Activated T-cell treated with anti-CD3 and anti-CD28 coated beads, Interleukin-2, amount 50 U/mL, for 48 hours (primary cell): ENCODE measurements around the gene RPE.

Experiments
- DNase-seq, 2 experiments: peaks; one replicate each; pipeline ENCODE4 v3.0.0-alpha.2; 2020

RPE gene

DNA sequence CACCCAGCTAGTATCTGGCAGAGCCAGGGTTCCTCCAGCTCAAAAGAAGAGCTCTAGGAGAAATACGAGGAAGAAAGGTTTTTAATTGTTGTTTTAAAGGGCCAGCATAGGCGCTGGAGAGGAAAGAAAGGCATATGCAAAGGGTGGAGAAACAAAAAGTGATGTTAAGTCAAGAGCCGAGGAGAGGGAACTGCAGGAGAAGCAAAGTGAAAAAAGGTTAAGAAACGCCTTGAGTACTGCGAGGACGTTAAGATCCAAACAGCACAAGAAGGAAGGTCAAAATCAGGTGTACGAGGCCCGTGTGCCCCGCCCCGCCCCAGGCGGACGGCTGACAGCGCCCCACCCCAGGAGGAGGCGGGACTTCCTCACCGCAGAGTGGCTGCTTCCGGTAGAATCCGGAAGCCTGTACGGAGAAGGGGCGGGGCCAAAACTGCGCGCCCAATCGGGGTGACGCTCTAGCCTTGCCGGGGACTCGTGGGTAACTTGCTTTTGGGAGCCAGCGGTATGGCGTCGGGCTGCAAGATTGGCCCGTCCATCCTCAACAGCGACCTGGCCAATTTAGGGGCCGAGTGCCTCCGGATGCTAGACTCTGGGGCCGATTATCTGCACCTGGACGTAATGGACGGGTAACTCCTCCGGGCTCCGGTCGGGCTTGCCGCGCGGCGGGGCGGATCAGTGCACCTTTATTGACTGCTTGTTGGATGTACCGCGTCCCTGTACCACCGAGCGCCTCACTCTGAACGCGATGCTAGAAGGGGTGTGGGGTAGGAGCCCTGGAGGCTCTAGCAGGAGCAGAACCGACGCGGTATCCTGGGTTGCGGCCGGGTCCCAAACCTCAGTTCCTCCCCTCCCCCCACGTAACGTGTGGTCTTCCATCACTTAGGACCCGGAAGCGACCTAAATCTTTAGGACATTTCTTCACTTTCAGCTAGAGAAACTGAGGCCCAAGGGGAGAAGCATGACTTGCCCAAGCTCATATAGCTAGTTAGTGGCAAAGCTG is at the start of gene RPE:
Gene RPE (plus strand): TSS at position 481 of the 1,000 bp plus-strand sequence. CDS start 24 bp downstream, at position 505.
- DNase-seq = peak; percentile 98 to 99

DNA sequence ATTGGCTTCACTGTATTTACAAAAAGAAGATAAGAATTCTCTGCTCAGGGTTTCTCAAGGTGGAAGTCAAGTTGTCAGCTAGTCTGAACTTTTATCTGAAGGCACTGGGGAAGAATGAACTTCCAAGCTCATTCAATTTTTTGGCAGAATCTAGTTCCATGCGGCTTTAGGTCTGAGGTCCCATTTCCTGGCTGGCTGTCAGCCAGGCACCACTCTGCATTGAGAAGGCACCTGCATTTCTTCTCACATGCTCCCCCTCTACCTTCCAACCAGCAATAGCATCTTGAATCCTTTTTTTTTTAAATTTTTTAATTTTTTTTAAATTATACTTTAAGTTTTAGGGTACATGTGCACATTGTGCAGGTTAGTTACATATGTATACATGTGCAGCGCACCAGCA is 46.2 kb upstream of the RPE start:
- DNase-seq = no peak

DNA sequence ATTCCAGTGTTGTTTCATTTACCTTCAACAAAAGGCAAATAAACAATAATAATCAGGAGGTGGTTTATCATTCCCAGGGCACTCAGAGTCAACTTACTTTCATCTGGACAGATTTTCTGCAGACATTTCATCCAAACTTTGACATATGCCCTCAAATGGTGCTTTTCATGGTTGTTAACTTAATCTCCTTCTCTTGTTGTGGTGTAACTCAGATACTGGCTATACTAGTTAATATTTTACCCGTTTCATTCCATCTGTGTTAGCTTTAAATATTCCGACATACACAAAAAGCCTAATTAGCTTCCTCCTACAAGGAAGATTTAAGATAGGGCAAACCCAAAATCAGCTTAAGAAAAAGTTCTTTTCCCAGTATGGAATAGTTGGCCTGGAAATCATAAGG is 44.4 kb upstream of the RPE start:
- no peak for DNase-seq

DNA sequence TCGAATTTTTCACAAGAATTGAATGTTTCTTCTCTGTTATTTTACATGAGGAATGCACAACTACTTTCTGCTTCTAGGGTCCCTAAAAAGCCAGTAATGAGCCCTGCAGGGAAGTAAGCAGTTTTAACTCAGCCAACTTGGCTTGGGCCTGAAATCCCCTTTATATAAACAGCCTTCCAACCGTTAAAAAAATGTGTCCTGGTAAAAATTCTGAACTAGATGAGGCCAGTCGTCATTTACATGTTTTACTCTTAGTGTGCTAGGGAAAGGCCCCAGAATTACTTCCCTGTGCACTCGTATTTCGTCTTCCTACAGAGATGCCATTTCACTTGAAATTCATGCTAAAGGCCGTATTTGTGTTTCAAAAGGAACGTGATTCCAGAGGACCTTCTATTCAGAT is 42.4 kb upstream of the RPE start:
- no peak for DNase-seq

DNA sequence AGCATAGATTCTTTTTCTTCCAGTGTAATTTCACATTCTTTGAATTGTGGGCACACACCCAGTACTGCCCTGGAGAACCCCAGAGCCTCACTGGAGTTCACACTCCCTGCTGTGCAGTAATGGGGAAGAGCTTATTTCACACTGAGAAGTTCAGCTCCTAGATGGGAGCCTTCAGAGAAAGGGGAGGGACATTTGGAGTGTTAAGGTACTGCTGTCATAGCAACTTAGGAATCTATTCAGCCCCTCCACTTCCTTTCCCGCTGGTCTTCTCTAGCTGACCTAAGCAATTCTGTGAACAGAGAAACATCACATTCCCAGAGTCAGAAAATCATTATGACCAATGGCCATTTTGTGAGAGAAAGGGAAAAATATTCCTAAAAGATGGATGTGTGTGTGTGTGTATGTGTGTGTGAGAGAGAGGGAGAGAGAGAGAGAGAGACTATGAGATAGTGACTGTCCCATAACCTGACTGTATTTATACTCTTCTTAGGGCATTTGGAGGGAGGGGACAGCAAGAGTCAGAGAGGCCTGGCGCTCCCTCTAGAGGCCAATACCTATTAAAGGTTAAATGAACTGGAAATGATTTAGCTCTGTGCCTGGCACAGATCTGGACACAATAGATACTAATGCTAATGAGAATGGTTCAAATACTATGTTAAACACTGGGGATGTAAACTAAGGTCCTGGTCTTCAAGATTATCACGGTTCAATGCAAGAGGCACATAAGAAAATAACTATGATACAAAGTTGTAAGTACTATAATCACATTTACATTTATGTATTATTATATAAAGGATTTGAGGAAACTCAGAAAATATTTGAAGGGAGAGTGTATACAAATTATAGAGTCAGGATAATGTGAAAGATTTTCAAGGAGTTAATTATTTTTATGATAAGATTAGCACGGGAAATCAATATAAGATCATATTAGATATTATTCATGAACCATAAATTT is 41.5 kb upstream of the RPE start:
- peak; percentile 21 to 46 for DNase-seq

DNA sequence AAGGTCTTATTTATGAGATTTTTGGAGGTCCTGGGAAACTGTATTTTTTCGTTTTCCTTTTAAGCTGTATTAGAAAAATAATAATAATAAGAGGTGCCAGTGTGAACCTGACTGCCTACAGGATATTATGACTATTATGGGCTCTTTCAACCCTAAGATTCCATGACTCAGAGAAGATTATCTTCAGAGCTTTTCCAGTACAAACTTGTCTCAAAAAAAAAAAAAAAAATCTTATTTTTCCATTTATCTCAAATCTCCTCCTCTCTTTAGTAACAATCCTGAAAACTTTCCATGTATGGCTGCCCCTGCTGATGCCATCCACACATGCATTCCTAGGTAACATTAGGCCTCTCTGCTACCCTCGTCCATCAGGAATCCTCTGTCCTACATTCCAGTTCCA is 36.7 kb upstream of the RPE start:
- no peak for DNase-seq

DNA sequence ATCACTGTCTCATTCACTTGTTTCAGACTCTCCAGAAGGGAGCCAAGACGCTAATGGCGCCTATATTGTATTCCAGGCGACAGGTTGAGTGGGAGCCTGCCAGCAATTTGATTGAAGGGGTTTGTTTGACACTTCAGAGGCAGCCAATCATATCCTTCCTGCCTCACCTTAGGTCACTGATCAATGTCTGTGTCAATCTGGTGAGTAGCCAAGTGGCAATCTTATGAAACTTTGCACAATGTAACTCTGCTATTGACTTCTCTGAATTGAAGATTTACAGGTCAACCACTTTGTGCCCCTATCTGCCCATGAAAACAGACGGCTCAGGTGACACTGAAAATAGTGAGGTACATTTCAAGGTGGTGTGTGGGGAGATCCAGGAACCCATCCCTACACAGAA is 32.7 kb upstream of the RPE start:
- no peak for DNase-seq

DNA sequence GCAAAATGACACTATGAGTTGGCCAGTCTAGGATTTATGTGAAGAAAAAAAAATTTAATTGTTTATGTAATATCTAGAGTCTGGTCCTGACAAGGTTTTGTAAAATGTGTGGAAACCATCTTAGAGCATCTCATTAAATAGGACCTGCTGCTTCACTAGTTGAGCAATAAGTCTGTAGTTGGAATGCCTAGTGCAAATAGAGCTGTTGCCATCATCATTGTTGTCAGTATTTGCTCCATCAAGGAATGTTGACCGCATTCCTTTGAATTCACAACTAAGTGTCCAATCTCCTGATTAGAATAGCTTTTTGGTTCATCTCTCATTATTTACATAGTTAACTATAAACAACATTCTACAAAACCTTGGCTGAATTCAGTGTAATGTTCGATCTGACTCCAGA is 32.2 kb upstream of the RPE start:
- no peak for DNase-seq

DNA sequence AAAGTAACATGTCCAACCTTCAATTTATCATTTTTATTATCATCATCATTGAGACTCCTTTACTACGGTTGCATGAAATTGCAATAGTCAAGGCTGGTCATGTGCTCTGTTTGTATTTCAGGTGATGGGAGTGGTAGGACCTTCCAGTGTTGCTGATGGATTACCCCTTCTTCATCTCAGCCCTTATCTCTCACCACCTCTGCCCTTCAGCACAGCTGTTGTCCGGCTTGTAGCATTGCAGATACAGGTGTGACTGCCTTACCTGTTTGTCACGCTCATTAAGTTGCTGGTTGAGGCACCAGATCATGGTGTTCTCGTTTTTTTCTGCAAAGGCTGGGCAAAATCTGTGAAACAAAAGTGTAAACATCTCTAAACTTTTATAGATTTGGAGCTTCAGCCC is 31.7 kb upstream of the RPE start:
- DNase-seq = no peak

DNA sequence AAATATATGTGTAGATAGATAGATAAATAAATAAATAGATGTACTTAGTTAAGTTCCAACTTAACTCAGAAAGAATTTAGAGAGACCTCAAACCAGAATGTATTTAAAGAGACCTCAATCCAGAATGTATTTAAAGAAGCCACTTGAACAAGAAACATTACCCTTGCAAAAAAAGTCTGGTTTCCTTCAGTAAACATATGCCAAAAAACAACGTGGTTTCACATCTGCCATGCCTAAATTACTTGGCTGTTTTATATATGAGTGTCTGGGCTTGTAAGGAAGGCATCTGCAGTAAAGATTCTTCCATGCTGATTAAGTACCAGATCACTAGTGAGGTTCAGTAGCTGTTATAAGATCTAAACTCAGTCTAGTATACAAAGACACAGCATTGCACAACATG is 29.1 kb upstream of the RPE start:
- no peak for DNase-seq

DNA sequence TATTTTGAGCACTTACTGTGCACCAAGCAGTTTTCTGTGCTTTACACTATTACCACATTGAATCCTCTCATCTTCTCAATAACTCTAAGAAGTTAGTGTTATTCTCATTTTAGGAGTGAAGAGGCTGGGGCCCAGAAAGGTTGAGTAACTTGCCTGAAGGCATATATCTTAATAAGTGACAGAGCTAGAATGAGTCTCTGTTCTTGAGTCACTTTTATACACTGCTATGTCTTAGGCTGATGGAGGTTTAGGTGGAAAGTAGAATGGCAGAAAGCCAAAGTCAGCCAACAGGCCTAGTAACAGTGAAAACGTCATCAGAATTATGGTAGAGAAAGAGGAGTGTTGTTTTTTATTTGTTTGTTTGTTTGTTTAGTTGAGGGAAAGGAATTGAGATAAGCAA is 27.9 kb upstream of the RPE start:
- no peak for DNase-seq

DNA sequence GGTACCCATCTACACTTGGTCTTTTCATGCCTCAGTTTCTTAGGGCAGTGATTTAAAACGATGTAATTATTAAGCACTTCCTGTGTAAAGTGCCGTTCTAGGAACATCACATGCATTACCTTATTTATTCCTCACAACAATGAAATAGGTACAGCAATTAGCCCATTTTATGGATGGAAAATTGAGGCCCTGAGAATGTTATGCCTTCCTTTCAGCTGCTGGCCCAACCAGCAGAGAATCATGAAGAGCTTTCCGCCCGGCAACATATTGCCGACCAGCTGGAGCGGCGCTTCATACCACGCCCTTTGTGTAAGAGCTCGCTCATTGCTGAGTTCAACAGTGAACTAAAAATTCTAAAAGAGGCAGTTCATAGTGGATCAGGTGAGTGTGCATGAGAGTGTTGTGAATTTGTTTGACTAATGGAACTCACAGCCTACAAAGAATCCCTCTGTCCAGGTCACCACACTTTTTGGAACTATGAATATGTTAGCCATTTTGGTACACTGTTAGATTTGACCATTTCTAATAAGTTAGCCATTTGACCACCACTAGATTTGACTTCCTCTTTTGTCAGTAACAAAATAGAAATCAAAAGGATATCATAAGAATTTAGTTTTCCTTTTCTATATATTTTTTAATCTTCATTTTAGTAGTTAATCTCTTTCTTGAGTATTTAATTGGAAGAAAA is 25.6 kb upstream of the RPE start:
- DNase-seq = no peak

DNA sequence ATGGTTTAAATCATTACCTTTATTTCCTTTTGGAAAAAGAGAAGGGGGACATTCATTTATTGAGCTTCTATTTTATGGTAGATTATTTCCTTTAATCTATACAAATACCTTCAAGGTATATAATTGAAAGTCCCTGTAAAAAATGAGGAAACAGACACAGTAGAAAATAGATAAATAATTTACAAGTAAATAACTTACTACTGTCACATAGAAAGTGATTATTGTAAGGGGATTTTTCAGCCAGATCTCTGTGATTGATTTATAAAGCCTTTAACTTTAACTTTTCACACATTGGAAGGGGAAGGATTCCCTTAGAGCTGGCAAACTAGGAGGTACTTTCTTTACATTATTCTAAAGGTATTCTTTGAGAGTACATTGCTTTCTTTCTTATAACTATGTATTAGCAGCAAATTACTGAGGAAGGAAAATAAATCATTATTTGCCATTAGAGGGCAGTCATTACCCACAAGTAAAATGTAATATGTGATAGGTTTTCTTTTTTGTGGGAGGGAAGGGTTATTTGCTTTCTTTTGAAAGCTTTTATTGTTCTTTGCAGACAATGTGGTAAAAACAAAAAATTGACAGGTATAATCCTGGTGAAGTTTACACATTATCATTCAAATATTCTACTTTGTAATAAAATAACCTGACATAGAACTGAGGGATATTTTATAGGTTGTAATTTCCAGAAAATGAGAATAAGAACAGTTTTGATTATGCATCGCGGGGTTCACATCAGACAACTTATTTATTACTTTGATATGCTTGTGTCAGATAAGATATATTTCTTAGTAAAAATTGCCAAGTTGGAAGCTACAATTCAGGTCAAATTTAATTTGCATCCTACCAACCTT is 24.8 kb upstream of the RPE start:
- no peak for DNase-seq

DNA sequence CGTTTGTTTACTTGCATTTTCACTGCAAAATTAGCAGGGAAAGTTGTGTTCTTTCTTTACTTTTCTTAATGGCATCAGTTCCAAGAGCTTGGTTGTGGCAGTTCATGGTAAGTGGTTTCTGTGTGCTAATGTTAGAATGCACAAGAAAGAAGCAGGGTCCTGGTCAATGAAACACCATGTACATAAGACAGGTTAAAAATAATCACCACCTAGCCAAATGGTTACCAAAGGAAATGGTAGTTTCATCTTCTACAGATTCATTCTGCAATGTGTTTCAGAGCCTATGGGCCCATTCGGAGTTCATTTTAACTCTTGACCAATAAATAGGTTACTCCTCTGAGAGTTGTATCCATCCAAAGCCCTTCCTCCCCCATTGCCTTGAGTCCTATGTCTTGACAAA is 18.1 kb upstream of the RPE start:
- no peak for DNase-seq

DNA sequence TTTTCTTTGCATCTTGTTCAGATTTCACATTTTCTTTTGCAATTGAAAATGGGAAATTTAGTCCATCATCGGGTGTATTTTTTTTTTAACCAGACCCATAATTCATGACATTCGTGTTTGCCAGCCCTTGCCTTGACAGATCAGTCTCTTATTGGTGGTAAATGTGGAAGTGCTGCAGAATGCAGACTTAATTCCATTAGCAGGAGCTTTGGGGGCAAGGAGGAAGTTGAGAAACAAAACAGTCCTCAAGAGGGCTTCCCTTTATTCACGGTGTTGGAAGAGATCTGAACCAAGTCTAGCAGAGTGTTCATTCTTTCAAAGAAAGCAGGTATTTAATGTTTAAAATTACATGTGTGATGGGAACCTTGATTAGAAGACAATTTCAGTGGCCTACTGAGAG is 16.6 kb upstream of the RPE start:
- DNase-seq = no peak

DNA sequence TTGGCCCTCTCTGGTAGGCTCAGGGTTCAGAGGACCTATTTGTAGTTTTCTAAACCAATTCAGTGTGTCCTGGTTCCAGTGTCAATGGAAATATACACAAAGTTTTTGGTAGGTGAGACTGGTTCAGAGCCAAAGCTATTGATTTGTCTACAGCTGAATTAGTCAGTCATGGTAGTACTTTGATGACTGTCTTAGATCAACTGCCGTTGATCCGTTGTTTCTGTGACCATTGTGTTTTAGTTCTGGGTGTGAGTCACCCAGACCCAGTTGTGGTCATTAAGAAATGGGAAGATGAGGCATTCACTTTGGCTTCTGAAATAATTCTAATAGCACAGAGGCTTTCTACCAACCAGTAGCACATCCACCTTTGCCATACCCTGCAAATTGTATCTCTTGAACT is 16.0 kb upstream of the RPE start:
- DNase-seq = no peak

DNA sequence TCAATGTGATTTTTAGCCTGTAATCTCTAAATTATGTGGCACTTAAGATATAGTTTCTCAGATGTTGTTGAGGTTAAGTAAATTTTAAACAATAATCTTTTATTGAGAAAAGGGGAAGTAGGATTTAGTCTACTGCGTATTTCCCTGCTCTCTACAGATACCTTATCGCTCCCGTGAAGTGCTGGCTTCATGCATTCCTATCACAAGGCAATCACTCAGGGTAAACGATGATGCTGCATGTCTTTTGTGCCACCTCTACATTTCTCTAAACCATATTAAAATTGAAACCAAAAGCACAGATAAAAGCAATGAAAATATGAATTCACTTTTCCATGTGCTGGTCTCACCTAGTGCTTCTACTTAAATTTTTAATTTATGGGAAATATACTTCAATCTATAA is 14.4 kb upstream of the RPE start:
- no peak for DNase-seq

DNA sequence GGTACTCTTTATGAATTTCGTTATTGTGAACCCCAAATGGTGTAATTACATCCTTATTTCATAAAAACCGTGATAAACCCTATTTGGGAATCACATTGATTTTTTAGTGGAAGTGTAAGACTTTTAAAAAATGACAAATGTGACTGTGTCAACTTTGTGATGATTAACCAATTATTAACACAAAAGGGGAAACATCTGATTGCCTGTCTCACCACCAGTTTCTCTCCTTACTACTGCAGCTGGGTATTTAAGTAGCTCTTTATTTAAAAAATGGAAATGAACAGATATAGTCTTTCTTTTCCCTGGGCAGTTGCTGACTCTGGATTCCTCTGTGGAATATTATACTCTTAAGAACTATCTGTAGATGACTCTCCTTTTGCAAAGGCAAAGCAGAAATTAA is 11.6 kb upstream of the RPE start:
- DNase-seq = no peak

DNA sequence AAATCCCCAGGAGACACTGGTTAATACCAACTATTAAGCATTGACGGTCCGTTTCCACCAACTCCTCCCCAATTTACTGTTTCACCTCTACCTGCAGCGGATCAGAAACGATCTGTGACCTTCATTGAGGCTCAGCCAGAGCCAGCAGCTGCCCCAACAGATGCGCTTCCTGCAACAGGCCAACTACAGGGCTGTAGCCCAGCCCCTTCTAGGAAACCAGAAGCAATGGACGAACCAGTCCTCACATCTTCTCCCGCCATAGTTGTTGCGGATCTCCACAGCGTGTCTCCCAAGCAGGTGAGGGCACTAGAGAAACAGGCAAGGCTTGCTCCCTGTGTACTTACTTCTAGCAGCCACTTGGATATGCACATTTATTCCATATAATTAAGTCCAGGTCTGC is 8.5 kb upstream of the RPE start:
- DNase-seq = no peak

DNA sequence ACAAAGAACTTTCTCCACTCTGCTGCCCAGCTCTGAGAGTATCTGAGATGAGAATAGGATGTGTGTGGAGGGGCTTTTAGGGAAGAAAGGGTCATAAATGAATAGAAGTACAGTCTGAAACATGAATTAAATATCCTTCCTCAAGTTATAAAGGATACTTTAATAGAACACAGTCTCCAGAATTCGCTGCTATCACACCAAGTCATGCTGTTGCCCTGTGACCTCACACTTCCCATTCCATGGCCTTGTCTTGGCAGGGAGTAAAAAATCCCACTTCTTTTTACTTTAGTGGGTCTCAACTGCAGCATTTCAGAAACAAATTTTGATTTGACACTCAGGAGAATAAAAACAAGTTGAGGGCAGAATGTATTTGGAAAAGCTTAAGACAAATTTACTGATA is 3.8 kb upstream of the RPE start:
- DNase-seq = no peak

DNA sequence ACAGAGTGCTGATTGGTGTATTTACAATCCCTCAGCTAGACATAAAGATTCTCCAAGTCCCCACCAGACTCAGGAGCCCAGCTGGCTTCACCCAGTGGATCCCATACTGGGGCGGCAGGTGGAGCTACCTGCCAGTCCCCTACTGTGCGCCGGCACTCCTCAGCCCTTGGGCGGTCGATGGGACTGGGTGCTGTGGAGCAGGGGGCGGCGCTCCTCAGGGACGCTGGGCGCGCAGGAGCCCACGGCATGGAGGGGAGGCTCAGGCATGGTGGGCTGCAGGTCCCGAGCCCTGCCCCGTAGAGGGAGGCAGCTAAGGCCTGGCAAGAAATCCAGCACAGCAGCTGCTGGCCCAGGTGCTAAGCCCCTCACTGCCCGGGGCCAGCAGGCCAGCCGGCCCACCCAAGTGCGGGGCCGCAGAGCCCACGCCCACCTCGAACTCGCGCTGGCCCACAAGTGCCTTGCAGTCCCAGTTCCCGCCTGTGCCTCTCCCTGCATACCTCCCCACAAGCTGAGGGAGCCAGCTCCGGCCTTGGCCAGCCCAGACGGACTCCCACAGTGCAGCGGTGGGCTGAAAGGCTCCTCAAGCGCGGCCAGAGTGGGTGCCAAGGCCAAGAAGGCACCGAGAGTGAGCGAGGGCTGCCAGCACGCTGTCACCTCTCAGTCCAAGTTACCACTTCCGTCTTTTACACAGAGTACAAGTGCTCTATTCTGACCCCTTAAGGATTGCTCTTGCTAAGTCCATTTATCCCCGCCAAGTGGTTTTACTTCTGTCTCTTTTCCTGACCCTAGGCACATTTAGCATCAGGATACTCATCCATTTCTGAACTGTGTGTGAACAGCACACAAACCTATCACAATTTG is 1.7 kb upstream of the RPE start:
- no peak for DNase-seq
